GM19397 (cell line): Measurements from ENCODE around the gene EPB41L2.
"Not testable (repeated sequence)": the region's sequence is repeated elsewhere in the genome, so short reads cannot be mapped to it uniquely, and the experiment has no call there.

ENCODE experiments used
- ATAC-seq: cut with Tn5 transposase; IDR thresholded peaks from one replicate; pipeline ENCODE4 v1.9.1; 2021; ENCODE audit warnings: mild to moderate bottlenecking, moderate library complexity; ENCODE audit not compliant: unreplicated experiment

EPB41L2 gene

GRCh38 chr6:131063028-131063763 is at the start of gene EPB41L2:
Gene EPB41L2 (minus strand): TSS chr6:131063245. CDS start chr6:130956485, 106,760 bp downstream.
- peak; percentile 83 for ATAC-seq

- ATAC-seq: no peak
Measured at GRCh38 chr6:131112249-131112648, 49.2 kb upstream of the EPB41L2 start.

GRCh38 chr6:131107151-131107550 is 44.1 kb upstream of the EPB41L2 start:
- no peak for ATAC-seq

GRCh38 chr6:131103901-131104300 is 40.9 kb upstream of the EPB41L2 start:
- ATAC-seq: no peak

- ATAC-seq: no peak
Measured at GRCh38 chr6:131103296-131103695, 40.3 kb upstream of the EPB41L2 start.

- no peak for ATAC-seq
Measured at GRCh38 chr6:131101911-131102680, 39.1 kb upstream of the EPB41L2 start.

- ATAC-seq: no peak
Measured at GRCh38 chr6:131096786-131097185, 33.7 kb upstream of the EPB41L2 start.

GRCh38 chr6:131093334-131093733 is 30.3 kb upstream of the EPB41L2 start:
- no peak for ATAC-seq

GRCh38 chr6:131091944-131092343 is 28.9 kb upstream of the EPB41L2 start:
- not testable (repeated sequence) for ATAC-seq

- ATAC-seq: not testable (repeated sequence)
Measured at GRCh38 chr6:131090339-131090738, 27.3 kb upstream of the EPB41L2 start.

- no peak for ATAC-seq
Measured at GRCh38 chr6:131084982-131085381, 21.9 kb upstream of the EPB41L2 start.

GRCh38 chr6:131083687-131084086 is 20.6 kb upstream of the EPB41L2 start:
- no peak for ATAC-seq

- ATAC-seq: no peak
Measured at GRCh38 chr6:131082335-131082734, 19.3 kb upstream of the EPB41L2 start.

- ATAC-seq: no peak
Measured at GRCh38 chr6:131080084-131080483, 17.0 kb upstream of the EPB41L2 start.

GRCh38 chr6:131073577-131073976 is 10.5 kb upstream of the EPB41L2 start:
- ATAC-seq: no peak

GRCh38 chr6:131070061-131070460 is 7.0 kb upstream of the EPB41L2 start:
- no peak for ATAC-seq

GRCh38 chr6:131068165-131068564 is 5.1 kb upstream of the EPB41L2 start:
- ATAC-seq: no peak

GRCh38 chr6:131067521-131067920 is 4.5 kb upstream of the EPB41L2 start:
- no peak for ATAC-seq

GRCh38 chr6:131065824-131066171 is 2.8 kb upstream of the EPB41L2 start:
- ATAC-seq: no peak

- no peak for ATAC-seq
Measured at GRCh38 chr6:131065112-131065823, 2.2 kb upstream of the EPB41L2 start.

GRCh38 chr6:131063764-131064272 is 773 bp upstream of the EPB41L2 start:
- ATAC-seq: no peak
